ENCODE data around the gene COA8. TPM values are rescaled to one million over a fixed set of nuclear protein-coding genes. Genes with fewer than 3 reads are reported as not detected.
A peak's percentile ranks its signal among the peaks of the same experiment; 100 is the strongest.

The COA8 gene
- total and polyA plus RNA-seq, 2 of the 8 experiments (the other 6 are each of a cell fraction or from before 2014, with no cell fraction given) = 7.1 to 35.5 TPM

GRCh38 chr14:103628684-103629502 lies 66.1 kb downstream of the COA8 start, which contains the start of gene KLC1 (continued):
- TF ChIP-seq CHD7 (IDR thresholded peaks at IDR 0.05; ENCODE audit: insufficient replicate concordance, low read length) (no peak), ATF2 (IDR thresholded peaks at IDR 0.05; ENCODE audit: low read length) (peak; percentile 89), SRF (IDR thresholded peaks at IDR 0.05; ENCODE audit: low read depth, low read length) (peak; percentile 63; the same call in 1 of the 2 replicates), TBP (IDR thresholded peaks at IDR 0.05; ENCODE audit: low read depth, low read length) (no peak; the same call in 1 of the 2 replicates), SIN3A (conservative IDR thresholded peaks at IDR 0.05 in 1 of 2, IDR thresholded peaks at IDR 0.05 in 1 of 2; ENCODE audit: low read depth in 1 of 2, low read length in 2 of 2) (0 out of 4 replicates have a peak, but pooled peaks of 1 of the 2 experiments have one; percentile 10), MAX (IDR thresholded peaks at IDR 0.05) (peak; percentile 57; the same call in 1 of the 2 replicates), KDM1A (IDR thresholded peaks at IDR 0.05; ENCODE audit: borderline replicate concordance, low read length) (no peak)

Data from H1 (cell line).